Fibroblast of skin of back (primary cell): ENCODE data around the gene DPYSL3.

Experiments used
- DNase-seq: peaks from one replicate; pipeline ENCODE4 v3.0.0-alpha.2; 2013

DPYSL3 gene

GRCh38 chr5:147403651-147404640 is 105.9 kb downstream of the DPYSL3 start:
- DNase-seq: peak; percentile 99

DNA sequence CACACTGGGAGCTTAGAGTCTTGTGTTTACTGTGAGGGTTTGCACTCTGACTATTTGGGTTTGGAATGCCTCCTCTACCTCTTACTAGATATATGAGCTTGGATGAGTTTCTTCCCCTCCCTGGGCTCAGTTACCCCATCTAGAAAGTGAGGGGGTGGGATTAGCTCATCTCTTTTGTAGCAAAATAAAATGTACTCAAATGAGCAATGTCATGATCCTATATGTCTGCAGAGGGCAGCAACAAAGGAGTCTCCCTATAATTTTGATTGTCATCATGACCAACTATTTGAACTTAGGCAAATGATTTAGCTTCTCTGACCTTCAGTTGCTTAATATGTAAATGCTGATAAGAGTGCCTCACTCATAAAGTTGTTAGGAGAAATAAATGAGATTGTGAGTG is 109.0 kb downstream of the DPYSL3 start:
- DNase-seq: no peak

GRCh38 chr5:147400126-147400809 is 109.6 kb downstream of the DPYSL3 start:
- no peak for DNase-seq

DNA sequence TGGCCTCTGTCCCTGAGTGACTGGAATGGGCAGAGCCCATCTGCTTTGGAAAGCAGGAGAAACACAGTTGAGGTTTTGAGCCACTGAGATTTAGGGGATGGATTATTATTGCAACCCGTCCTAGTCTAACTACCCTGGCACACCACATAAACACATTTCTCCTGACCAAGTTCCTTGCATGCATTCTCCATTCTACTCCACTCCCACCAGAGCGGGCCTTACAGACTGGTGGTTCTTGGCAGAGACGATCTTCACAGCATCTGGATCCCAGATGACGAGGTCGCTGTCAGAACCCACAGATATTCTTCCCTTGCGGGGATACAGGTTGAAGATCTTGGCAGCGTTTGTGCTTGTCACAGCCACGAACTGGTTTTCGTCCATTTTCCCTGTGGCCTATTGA is 111.0 kb downstream of the DPYSL3 start:
- no peak for DNase-seq

DNA sequence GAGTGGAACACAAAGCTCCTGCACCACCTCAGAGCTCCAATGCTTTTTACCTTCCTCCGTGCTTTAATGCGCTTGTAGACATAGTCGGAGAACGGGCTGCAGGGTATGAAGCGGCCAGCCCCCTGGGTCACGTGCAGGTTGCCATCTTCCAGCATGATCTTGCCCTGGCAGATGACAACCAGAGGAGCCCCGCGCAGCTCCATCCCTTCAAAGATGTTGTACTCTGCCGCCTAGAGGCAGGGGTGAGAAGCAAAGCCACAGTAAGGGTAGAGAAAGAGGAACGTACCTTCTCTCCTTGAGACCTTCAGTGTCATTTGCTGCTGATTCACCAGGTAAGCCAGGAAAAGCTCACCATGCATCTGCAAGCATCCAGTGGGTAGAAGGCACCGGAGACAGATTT is 112.3 kb downstream of the DPYSL3 start:
- DNase-seq: no peak

GRCh38 chr5:147396070-147396823 is 113.6 kb downstream of the DPYSL3 start:
- no peak for DNase-seq

- no peak for DNase-seq
These were observed 115.8 kb downstream of the DPYSL3 start for GRCh38 chr5:147393874-147394672.

DNA sequence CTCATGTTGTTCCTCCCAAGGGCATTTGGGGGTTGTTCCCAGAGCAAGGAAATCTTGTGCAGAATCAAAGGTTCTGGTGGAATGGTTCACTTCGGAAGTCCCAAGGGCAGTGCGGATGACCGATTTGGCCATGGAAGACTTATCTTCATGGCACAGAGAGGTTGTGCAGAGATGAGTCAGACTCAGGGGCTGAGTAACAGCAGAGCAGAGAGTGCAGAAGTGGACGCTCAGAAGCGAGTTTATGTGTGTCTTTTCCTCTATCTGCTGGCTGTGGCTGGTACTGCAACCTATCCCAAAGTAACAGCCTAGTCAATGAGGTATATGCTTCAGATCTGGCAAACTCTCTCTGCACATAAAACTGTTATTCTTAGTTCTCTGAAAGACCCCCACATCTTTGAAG is 118.1 kb downstream of the DPYSL3 start:
- DNase-seq: peak; percentile 81

GRCh38 chr5:147390654-147391225 is 119.1 kb downstream of the DPYSL3 start:
- DNase-seq: no peak

GRCh38 chr5:147388184-147389108 is 121.4 kb downstream of the DPYSL3 start:
- DNase-seq: no peak

GRCh38 chr5:147387109-147387508 is 122.8 kb downstream of the DPYSL3 start:
- no peak for DNase-seq

- DNase-seq: no peak
These were observed 125.3 kb downstream of the DPYSL3 start for GRCh38 chr5:147384346-147385193.

- peak; percentile 36 for DNase-seq
These were observed 127.1 kb downstream of the DPYSL3 start for GRCh38 chr5:147382776-147383175.

DNA sequence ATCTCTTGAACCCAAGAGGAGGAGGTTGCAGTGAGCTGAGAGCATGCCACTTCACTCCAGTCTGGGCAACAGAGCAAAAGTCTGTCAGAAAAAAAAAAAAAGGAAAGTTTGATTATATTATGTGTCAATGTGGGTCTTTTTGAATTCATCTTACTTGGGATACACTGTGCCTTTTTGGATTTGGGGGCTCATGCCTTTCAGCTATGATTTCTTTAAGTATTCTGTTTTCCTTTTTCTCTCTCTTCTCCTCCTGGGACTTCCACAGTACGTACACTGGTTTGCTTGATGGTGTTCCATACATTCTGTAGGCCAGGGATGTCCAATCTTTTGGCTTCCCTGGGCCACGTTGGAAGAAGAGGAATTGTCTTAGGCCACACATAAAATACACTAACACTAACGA is 128.3 kb downstream of the DPYSL3 start:
- no peak for DNase-seq

DNA sequence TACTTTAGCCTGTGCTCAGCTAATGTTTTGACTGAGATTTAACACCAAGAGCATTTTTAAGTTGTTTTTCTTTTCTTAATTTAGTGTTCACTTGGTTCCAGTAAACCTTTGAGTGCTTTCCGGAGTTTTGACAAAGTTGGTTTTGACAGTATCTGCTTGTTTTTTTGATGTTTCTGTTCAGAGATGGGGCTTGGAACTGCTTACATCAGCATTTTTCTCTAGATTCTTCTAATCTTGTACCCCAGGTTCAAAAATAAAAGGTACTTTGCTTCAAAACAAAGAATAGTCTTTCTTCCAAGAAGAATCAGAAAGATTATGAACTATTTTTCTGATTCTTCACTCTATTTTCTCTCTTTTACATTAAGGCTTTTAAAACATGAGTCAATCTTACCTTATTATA is 132.2 kb downstream of the DPYSL3 start:
- no peak for DNase-seq

- DNase-seq: no peak
These were observed 134.7 kb downstream of the DPYSL3 start for GRCh38 chr5:147375151-147375550.

GRCh38 chr5:147373328-147373727 is 136.5 kb downstream of the DPYSL3 start:
- no peak for DNase-seq

DNA sequence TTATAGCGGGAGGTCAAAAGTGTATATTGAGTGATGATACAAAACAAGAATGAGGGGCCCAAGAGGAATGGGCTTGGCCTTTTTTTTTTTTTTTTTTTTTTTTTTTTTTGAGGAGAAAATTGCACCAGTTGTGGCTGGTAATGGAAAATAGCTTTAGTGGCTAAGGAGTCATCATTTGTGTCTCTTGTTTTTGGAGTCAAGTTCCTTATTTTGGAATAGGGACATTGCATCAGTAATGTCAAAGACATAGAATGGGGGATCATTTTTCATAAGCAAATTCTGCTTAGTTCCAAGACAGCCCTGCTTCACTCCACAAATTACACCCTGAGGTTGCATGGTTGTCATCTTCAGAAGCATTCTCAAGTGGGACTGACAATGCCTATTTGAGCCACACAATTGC is 137.7 kb downstream of the DPYSL3 start:
- no peak for DNase-seq

GRCh38 chr5:147371290-147371689 is 138.6 kb downstream of the DPYSL3 start:
- no peak for DNase-seq
